Measurements from ENCODE around the gene CCN2. TPM values are rescaled to one million over a fixed set of nuclear protein-coding genes. Genes with fewer than 3 reads are reported as not detected.
A peak's percentile ranks its signal among the peaks of the same experiment; 100 is the strongest.

The CCN2 gene
- total RNA-seq, 1 donor from 2014 or later = 683 TPM

DNA sequence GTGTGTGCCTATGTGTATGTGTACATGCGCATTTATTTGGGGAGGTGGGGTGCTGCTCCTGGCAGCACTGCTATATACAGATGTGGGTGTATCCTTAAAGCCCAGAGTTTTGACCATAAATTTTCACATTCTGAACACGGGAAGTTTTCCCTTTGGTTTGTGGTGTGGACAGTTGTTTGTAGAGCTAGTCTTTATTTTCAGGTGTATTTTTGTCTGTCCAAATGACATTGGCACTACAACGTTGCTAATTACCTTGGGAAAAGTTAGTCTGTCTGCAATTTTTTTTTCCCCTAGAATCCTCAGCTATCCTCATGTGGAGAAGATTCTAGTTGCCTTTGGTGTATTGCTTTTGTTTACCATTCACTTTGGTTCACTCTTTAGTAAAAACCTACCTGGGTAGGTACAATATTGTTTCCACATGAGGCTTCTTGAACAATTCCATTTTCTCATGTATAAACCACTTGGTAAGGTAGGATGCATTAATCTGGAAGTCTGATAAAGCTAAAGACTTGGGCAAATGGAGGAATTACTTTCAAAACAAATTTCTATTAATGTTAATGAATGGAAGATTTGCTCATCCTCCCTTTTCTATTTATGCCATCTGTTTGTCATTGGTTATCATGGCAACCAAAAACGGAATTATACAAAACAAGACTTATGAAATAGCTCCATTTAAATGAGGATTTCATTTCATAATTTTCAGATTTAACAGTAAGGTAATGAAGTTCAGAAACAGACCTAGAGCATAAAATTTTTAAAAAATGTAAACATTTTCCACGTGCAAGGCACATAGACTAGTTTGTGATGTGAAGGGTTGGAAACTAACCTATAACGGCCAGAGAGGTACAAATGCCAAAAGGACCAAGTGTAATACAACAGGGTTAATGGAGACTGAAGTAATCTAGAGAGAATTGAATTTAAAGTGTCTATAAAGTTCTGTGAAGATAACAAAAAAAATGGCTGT is 3.9 kb downstream of the CCN2 start:
- H3K4me3 Mint-ChIP-seq = peak overlapping the region; percentile 29
- H3K9me3 Mint-ChIP-seq = no peaks in the 10 kb centered on the region
- TF ChIP-seq, protein P1, sequence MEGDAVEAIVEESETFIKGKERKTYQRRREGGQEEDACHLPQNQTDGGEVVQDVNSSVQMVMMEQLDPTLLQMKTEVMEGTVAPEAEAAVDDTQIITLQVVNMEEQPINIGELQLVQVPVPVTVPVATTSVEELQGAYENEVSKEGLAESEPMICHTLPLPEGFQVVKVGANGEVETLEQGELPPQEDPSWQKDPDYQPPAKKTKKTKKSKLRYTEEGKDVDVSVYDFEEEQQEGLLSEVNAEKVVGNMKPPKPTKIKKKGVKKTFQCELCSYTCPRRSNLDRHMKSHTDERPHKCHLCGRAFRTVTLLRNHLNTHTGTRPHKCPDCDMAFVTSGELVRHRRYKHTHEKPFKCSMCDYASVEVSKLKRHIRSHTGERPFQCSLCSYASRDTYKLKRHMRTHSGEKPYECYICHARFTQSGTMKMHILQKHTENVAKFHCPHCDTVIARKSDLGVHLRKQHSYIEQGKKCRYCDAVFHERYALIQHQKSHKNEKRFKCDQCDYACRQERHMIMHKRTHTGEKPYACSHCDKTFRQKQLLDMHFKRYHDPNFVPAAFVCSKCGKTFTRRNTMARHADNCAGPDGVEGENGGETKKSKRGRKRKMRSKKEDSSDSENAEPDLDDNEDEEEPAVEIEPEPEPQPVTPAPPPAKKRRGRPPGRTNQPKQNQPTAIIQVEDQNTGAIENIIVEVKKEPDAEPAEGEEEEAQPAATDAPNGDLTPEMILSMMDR (IDR thresholded peaks at IDR 0.05; ENCODE audit: unreplicated experiment) = no peak
- H3K27ac Mint-ChIP-seq = peak overlapping the region; percentile 41
- H3K27me3 Mint-ChIP-seq (ENCODE audit: low read depth) = no peaks in the 10 kb centered on the region
- H3K4me1 Mint-ChIP-seq = peaks cover 34% of the 10 kb centered on the region
- peaks cover 10% of the 10 kb centered on the region for H3K36me3 Mint-ChIP-seq
- no peak for DNase-seq (ENCODE audit: low spot score in 2 of 2, unreplicated experiment in 2 of 2)

DNA sequence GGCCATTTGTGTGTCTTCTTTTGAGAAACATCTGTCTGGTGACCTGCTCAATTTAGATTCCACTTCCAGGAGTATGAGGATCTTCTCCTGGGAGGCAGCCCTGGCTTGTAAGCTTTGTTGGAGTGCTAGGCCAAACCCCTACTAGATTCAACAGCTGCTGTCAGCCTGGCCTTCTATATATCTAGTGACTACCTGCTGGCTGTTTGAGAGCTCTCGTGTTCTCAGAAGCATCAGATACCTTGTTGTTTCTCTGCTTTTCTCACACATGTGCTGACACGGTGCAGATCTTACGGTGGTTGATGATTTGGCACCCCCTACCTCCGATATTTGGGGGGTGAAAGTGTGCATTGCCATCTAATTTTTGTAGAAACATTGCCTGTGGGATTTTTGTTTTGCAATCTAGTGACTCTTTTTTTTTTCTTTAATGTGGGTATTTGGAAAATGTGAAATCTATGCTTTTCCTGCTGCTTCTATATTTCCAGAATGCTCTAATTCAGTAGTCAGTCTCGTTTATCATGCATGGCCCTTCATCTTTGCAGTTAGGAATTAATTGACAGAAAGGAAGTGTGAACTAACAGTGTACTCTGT is 4.7 kb downstream of the CCN2 start:
- Mint-ChIP-seq H3K4me3 (no peak overlapping the region), H3K9me3 (no peaks in the 10 kb centered on the region), H3K27ac (no peak overlapping the region), H3K4me1 (peaks cover 26% of the 10 kb centered on the region), H3K27me3 (ENCODE audit: low read depth) (no peaks in the 10 kb centered on the region), H3K36me3 (peaks cover 10% of the 10 kb centered on the region)
- no peak for DNase-seq (ENCODE audit: low spot score in 2 of 2, unreplicated experiment in 2 of 2)
- TF ChIP-seq, protein P1 (IDR thresholded peaks at IDR 0.05; ENCODE audit: unreplicated experiment) = no peak

DNA sequence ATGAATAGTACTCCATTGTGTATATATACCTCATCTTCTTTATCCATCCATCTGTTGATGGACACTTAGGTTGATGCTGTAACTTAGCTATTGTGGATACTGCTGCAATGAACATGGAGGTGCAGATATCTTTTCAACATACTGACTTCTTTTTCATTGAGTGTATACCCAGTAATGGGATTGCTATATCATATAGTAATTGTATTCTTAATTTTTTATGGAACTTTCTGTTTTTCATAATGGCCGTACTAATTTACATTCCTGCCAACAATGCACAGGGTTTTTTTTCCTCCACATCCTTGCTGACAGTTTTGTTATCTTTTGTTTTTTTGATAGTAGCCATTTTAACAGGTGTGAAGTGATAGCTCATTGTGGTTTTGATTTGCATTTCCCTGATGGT is 5.2 kb downstream of the CCN2 start:
- no peaks in the 10 kb centered on the region for H3K27me3 Mint-ChIP-seq (ENCODE audit: low read depth)
- H3K27ac Mint-ChIP-seq = no peak overlapping the region
- H3K36me3 Mint-ChIP-seq = peaks cover 10% of the 10 kb centered on the region
- TF ChIP-seq, protein P1 (IDR thresholded peaks at IDR 0.05; ENCODE audit: unreplicated experiment) = no peak
- no peak overlapping the region for H3K4me3 Mint-ChIP-seq
- H3K4me1 Mint-ChIP-seq = peaks cover 24% of the 10 kb centered on the region
- DNase-seq (ENCODE audit: low spot score in 2 of 2, unreplicated experiment in 2 of 2) = no peak
- H3K9me3 Mint-ChIP-seq = no peaks in the 10 kb centered on the region

DNA sequence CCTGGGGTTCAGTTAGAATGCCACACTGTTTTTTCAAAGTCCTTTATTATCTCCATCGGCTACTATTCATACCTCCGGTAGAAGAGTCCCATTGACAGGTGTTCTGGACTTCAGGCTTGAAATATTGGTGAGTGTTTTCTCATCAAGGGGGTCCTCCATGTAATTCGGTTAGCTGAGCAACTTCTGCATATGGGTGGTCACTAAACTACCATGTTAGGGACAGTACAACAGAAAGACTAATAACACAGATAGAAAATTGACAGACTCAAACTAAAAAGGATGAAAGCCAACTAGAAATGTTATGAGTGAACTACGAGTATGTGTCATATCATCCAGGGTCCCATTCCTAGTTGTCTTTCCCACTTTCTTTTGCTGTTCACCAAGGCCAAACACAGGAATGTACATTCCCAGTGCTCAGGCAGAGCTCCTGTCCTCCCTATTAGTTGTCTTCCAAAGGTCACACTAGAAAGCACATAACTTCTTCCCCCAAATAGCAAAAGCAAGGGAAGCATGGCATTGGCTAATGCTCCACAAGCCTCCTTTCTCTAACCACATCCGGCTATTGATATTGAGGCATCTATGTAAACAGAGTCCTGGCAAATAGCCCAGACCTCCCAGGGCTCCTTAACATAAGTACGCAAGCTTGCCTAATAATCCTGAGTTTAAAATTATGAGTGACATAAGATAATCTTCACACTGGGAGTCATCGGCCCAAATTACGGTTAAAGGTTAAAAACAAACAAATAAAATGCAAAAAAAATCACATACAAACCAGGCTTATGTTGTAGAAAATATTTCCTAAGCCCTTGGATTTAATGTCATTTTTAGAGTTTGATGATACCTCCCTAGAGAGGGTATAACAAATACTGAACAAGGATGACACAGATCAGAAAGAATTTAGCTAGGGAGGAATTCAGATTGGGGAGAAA is 13.2 kb downstream of the CCN2 start:
- H3K9me3 Mint-ChIP-seq = peaks cover 4% of the 10 kb centered on the region
- TF ChIP-seq, protein P1 (IDR thresholded peaks at IDR 0.05; ENCODE audit: unreplicated experiment) = no peak
- DNase-seq (ENCODE audit: low spot score in 2 of 2, unreplicated experiment in 2 of 2) = no peak
- no peaks in the 10 kb centered on the region for H3K36me3 Mint-ChIP-seq
- H3K4me3 Mint-ChIP-seq = no peak overlapping the region
- peaks cover 21% of the 10 kb centered on the region for H3K4me1 Mint-ChIP-seq
- H3K27me3 Mint-ChIP-seq (ENCODE audit: low read depth) = no peaks in the 10 kb centered on the region
- peak overlapping the region; percentile 71 for H3K27ac Mint-ChIP-seq

DNA sequence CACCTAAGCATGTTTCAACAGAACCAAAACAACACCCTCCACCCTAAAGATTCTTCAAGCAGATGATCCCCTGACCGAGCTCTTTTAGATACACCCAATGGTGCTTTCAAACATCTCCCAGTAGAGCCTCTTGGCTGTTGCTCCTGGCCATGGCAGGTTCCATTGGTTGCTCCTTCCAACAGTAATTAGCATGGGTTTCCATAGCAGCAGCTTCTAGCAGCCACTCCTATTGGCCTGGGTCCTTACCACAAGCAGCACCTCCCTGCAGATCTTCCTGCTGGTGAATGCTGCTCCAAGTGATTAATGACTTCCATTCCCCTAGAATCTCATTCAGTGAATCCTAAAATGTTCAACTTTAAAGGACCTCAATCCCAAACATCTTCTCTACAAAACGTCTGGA is 13.9 kb downstream of the CCN2 start:
- H3K4me3 Mint-ChIP-seq = no peak overlapping the region
- TF ChIP-seq, protein P1 (IDR thresholded peaks at IDR 0.05; ENCODE audit: unreplicated experiment) = no peak
- H3K27me3 Mint-ChIP-seq (ENCODE audit: low read depth) = no peaks in the 10 kb centered on the region
- no peak overlapping the region for H3K27ac Mint-ChIP-seq
- no peaks in the 10 kb centered on the region for H3K36me3 Mint-ChIP-seq
- peaks cover 4% of the 10 kb centered on the region for H3K9me3 Mint-ChIP-seq
- H3K4me1 Mint-ChIP-seq = peaks cover 21% of the 10 kb centered on the region
- DNase-seq (ENCODE audit: low spot score in 2 of 2, unreplicated experiment in 2 of 2) = no peak
